Right lung (tissue), 5 donors: ENCODE results near the gene ATG7. TPM values are rescaled to one million over a fixed set of nuclear protein-coding genes. Genes with fewer than 3 reads are reported as not detected.
"Not testable (repeated sequence)": the region's sequence is repeated elsewhere in the genome, so short reads cannot be mapped to it uniquely, and the experiment has no call there.

Experiments
- DNase-seq, 2 donors: peaks; one replicate each; pipeline ENCODE4 v3.0.0-alpha.2; 2013
- polyA plus RNA-seq, 5 donors: library from polyadenylated mRNA; unstranded; fragments of 120-200 nt; gene quantifications; one replicate each; pipeline versions ENCODE4 v1.2.1 to v1.2.3, GENCODE V29; 2013; ENCODE audit warnings: inconsistent platforms in 1 of 5, low replicate concordance in 1 of 5; ENCODE audit not compliant: insufficient read length in 5 of 5, insufficient read depth in 1 of 5

ATG7 gene
- polyA plus RNA-seq, 5 donors: 20.5 to 30.7 (median 27.1) TPM

- no peak for DNase-seq
Measured at GRCh38 chr3:11565932-11566331, 293.7 kb downstream of the ATG7 start.

GRCh38 chr3:11566478-11566877, 294.3 kb downstream of the ATG7 start:
- DNase-seq: no peak

GRCh38 chr3:11566916-11567315, 294.7 kb downstream of the ATG7 start:
- DNase-seq: no peak

GRCh38 chr3:11567516-11568467, 295.6 kb downstream of the ATG7 start:
- DNase-seq: no peak

GRCh38 chr3:11568503-11569155, 296.4 kb downstream of the ATG7 start:
- no peak for DNase-seq

GRCh38 chr3:11569156-11569741, 297.1 kb downstream of the ATG7 start:
- DNase-seq: no peak

GRCh38 chr3:11570251-11570650, 298.1 kb downstream of the ATG7 start:
- DNase-seq: no peak

- DNase-seq: no peak
Measured at GRCh38 chr3:11570789-11571495, 298.7 kb downstream of the ATG7 start.

GRCh38 chr3:11572660-11573059, 300.5 kb downstream of the ATG7 start:
- not testable (repeated sequence) for DNase-seq

- no peak for DNase-seq
Measured at GRCh38 chr3:11574981-11575669, 302.9 kb downstream of the ATG7 start.

GRCh38 chr3:11575677-11576076, 303.5 kb downstream of the ATG7 start:
- DNase-seq: no peak

GRCh38 chr3:11576453-11576852, 304.3 kb downstream of the ATG7 start:
- no peak for DNase-seq

GRCh38 chr3:11578169-11578568, 306.0 kb downstream of the ATG7 start:
- DNase-seq: no peak

- no peak for DNase-seq
Measured at GRCh38 chr3:11580645-11581044, 308.4 kb downstream of the ATG7 start.

GRCh38 chr3:11581237-11582190, 309.3 kb downstream of the ATG7 start:
- no peak for DNase-seq

- DNase-seq: peak; percentile 83 to 86
Measured at GRCh38 chr3:11582191-11582968, 310.2 kb downstream of the ATG7 start.

- DNase-seq: no peak
Measured at GRCh38 chr3:11583235-11583634, 311.0 kb downstream of the ATG7 start.

- DNase-seq: no peak
Measured at GRCh38 chr3:11583638-11584046, 311.4 kb downstream of the ATG7 start.

GRCh38 chr3:11584570-11584969, 312.4 kb downstream of the ATG7 start:
- DNase-seq: no peak
